T follicular helper cell (primary cell): ENCODE data around the gene CABP4.

ENCODE experiments used
- DNase-seq: peaks from one replicate; pipeline ENCODE4 v3.0.0-alpha.2; 2020; ENCODE audit warnings: low read depth

Gene CABP4

DNA sequence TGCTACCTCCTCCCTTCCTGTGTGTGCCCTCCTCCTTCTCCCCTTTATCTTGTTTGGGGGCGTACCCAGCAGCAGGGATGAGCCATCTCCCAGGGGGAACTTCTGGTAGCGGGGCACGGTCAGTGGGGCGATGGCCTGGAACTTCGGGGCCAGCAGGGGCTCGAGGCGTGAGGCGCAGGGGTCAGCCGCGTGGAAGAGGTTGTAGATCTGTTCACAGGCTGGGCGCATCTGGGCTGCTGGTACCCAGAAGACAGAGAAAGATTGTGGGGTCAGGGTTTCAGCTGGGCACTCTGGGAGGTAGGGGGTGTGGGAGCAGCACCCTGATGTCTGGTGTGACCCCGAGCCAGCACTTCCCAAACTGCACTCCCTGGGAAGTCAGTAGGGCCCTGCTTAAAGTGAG lies 41.0 kb downstream of the CABP4 start:
- no peak for DNase-seq

DNA sequence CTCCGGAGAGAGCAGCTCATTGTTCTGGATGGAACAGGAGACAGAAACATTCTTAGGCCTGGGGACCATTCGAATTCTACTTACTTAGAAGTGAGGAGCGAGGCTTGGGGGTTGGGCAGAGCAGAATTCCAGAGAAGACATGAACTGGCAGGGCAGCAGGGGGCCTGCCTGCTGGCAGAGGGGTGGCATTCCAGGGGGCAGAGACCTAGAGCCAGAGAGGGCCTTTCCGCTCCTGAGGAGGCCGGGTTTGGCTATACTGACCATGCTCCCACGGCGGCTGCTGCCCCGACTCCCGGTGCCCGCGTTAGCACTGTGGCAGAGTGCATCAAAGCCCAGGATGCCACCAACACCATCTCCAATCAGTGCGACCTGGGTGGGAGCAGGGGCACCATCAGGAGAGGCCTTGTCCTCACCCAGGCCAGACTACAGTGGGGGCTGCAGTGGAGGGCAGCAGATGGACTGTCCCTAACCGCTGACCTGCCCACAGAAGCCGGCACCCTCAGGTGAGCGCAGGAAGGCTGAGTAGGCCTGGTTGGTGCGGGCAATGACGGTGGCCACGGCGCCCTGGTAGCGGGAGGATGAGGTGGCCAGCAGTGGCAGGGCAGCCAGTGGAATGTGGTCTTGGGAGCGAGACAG lies 42.6 kb downstream of the CABP4 start:
- no peak for DNase-seq

DNA sequence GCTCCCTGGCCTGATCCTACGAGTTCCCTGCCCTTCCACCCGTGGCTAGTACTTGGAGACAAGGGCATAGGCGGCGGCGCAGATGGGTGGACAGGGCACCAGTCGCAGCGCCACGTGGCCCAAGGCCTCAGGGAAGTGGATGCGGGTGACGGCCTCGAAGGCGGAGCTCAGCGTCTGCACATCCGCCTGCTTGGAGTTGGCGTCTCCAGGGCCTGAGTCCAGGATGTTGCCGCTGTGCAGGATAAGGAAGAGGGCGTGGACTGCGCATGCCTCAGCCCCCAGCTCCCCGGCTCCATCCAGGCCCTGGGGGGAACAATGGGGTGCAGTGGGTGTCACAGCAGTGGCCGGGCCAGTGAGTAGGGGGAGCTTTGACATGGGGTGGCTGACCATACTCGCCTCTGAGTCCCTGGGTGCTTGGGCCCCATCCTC lies 43.4 kb downstream of the CABP4 start:
- DNase-seq: no peak

DNA sequence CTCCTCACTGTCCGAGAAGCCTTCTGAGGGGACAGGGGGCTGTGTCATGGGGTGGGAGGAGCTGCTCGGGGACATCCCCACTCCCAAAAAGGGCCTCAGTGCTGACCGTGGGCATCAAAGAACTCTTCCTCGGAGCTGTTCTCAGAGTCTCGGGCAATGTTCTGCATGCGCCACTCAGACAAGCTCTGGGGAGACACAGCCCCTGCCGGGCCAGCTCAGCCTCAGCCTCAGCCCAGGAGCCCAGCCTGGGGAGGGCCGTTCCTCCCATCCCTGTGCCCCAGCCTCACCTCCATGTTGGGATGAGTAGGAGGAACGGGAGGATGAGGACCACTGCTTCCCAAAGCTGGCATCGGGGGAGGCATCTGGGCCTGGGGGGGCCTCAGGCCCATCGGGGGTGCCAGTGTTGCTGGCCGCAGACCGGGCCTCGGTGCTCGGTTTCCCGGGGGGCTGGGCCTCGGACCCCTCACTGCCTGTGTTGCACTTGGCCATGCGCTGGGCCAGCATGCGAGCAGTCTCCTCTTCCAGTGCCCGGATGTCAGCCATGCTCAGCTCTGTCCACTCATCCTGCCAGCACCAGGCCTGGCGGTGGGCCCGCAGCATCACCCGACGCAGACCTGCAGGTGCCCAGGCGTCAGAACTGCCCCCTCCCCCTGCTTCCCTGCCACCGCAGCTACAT lies 44.8 kb downstream of the CABP4 start:
- no peak for DNase-seq

DNA sequence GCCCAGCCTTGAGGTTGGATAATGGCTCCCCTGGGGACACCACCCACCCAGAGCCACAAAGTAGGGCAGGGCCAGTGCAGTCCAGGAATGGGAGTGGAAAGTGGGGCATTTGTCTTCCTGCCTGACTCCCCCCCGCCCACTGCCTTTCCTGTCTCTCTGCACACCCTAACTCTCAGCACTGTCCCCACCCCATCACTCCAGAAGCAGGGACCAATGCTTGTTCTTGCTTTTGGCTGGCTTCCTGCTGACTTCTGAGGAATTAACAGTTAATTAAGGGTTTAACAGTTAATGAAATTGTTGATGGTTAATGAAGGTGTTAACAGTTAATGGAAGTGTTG lies 45.3 kb downstream of the CABP4 start:
- DNase-seq: no peak

DNA sequence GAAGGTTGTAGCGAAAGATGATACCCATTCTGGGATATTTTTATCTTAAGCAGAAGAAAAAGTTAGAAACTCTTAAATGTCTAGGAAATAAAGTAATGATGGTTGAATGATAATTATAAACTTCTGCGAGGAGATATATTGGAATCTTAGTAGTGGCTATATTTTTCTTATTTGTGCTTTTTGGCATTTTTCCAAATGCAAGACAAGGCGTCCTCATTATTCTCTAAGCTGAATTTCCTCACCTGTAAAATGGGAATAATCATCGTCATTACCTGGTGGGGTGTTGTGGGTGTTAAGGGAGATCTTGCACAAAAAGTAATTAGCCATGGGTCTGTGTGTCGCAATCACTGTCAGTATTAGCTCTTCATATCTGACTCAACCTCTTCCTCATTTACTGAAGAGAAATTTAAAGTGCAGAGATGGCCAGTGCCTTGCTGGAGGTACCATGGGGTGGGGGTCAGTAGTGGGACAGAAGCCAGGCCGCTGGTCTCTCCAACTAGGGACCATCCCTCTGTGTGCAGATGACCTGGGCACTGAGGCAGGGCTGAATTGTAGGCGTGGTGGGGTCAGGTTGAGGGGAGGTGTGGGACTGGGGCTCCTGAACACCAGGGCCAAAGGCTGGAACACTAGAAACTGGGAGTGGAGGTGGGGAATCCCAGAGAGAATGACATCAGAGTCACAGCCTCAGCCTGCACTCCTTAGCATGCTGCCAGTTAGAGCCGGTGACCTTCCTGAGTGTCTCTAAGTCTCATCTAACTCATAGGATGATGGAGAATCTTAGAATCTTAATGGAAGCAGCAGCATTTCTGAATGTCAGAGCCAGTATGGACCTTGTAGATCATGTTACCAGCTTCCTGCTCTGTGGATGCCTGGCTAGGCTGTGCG lies 45.9 kb downstream of the CABP4 start:
- DNase-seq: no peak

DNA sequence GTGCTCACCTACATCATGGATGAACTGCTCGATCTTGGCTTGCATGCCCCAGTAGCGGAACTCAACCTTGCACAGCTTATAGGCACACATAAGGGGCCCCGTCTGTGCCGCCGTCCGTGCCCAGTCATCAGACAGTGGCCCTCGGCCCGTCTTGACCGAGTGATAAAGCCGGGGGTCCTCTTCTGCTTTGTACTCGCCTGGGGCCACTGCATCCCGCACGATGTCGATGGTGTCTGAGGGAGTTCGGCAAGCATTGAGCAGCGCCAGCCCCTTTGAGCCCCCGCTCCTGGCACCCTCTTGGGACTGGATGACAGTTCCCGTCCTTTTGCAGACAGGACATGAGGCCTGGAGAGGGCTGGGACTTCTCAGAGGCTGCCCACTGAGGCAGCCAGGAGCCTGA lies 46.7 kb downstream of the CABP4 start:
- DNase-seq: no peak

DNA sequence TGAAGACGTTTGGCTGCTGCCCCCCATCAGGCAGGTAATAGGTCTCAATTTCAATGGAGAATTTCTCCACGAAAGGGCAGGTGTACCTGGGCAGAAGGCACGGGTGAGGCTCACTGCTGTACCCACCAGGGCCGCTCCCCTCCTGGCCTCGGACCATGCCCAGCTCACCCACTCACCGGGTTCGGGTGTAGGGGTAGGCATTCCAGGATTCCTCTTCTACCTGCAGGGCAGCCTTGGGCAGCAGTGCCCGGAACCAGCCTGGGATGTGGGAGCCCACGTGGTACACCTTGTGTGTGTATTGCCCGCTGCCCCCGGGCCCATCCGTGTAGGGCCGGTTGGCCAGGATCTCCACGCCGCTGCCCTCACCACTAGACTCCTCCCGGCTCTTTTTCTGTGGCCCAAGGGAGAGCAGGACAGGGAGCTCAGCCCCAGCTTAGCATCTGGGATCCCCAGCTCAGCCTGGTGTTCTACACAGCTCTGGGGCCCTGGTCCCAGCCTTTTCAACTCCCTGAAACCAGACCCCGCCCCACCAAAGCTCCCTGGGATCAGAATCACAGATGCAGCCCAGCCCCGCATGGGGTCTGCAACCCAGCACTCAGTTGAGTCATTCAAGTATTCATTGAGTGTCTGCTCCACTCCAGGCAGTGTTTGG lies 47.3 kb downstream of the CABP4 start:
- no peak for DNase-seq

DNA sequence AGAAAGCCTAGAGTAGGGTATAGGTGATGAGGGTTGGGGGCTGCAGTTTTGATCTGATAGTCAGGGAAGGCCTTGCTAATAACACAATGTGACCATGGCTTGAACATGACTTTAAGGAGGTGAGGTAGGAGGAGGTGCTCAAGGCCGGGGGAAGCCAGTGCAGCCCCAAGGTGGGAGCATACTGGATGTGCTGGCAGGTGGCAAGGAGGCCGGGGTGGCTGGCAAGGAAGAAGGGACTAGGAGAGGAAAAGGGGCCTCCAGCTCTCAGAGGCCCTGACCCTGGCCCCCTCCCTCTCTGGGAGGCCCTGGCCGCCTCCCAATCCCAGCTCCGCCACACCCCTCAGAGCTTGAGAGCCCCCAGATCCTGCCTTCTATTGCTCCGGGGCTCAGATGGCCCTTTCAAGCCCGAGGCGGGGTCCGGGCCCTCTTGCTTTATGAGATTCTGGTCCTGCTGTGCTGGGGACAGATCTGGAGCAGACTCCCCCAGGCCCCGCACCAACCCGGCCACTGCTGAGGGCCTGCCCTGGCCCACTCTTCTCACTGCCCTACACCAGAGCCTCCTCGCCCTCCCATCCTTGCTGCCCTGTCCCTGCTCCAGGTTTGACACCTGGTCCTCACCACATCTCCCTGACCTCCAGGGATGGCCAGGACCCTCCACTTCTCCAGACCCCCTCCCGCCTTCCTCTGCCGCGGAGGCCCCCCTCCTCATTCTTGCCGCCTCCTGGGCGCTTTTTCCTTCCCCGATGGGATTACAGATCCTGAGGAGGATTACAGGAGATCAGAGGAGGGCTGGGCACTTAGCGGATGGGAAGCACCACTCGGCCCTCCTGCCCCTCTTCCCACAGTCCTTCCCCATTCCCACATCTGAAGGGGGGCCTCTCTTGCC lies 48.2 kb downstream of the CABP4 start:
- no peak for DNase-seq

DNA sequence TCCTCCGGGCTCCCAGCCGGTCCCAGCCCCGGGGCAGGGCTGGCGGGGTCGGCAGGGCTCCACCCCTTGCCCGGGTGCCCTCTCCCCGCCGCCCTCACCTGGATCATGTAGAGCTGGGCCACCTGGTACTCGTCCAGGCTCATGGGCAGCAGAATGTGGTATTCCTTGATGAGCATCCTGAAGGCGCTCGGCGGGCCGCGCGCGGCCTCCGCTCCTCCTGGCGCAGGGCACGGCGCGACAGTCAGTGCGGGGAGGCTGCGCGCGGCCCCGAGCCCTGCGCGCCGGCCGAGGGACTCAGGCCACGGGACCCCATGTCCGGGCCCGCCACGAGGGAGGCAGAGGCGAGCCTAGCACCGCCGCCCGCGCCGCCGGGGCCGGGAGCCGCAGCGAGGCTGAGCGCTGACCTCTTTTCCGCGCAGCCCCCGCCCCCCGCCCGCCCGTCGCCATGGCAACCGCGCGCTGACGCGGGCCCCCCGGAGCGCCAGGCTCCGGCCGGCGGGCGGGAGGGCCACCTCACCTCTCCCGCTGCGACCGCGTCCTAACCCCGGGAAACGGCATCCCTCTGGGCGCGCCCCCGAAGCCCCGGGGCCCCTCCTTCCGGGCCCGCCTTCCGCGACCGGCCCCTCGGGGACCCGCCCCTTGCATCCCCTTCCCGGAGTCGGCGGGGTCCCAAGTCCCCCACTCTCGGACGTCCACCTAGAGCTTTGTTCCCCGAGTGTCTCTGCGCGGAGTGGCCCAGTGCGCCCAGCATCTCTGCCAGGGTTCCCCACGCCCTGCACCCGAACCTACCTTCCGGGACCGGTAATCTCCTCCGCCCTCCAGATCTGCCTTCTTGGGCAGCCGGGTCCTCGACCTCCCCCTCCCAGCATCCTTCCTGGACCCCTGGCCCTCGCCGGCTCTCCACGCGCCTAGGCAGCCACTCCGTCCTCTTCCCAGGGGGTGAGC lies 49.1 kb downstream of the CABP4 start:
- no peak for DNase-seq

DNA sequence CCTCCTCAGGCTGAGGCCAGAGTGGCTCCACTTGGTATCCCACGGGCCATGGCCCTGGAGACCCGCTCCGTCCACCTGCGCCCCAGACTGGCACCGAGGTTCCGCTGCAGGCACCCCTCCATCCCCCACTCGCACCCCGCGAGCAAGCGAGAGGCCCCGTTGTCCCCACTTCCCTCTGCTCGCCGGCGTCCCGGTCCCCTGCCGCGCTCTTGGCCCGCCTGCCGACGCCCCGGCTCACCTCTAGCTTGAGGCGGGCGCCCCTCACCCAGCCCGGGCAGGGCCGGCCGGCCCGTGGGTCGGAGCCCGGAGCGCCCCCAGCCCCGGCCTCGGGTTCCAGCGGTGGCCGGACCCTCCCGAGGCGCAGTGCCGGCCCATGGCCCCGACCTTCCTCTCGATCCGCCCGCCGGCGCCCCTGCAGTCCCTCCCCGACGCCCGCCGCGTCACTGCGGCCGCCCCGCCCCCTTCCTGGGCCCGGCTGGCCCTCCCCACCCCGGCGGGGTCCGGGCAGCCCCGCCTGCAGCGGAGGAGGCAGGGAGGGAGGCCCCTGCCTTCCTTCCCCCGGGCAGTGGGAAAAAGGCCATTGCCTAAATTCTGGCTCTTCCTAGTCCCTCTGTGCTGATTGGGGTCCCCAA lies 49.9 kb downstream of the CABP4 start, which contains the start of gene PITPNM1:
PITPNM1 (minus strand) TSS at position 414 of the 632 bp plus-strand sequence. CDS start 1,183 bp downstream, outside the sequence.
- peak; percentile 49 for DNase-seq

DNA sequence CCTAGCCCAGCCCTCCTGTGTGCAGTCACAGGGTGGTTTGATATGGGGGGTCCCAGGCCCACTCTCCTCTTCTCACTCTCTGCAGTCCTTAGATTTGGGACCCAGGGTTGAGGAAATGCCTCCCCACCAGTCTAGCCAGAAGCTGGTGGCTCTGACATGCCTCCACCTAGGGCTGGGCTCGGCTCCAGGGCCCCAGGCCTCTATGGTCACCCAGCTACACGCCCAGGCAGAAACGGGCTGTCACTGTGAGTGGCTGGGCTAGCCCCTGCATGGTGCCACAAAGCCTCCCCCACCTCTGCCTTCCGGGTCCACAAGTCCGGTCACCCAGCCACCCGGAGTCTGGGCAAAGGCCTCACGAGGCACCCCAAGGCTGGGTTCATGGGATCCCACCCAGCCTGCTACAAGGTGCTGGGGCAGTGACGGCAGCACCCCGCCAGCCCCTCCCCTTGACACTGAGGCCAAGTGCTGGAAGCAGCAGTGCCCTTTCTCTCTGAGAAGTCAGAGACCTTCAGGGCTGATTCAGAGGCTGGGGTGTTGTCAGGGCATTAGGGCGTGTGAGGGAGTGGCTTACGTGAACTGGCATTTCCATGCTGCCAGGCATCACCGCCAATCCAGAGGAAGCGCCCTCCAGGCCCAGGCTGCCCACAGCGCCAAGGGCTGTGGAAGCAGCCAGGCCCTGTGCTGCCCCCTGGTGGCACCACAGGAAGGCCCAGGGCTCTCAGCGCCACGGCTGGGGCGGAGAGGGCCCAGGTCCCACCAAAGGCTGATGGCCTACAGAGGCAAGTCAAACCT lies 50.6 kb downstream of the CABP4 start:
- DNase-seq: peak; percentile 85

DNA sequence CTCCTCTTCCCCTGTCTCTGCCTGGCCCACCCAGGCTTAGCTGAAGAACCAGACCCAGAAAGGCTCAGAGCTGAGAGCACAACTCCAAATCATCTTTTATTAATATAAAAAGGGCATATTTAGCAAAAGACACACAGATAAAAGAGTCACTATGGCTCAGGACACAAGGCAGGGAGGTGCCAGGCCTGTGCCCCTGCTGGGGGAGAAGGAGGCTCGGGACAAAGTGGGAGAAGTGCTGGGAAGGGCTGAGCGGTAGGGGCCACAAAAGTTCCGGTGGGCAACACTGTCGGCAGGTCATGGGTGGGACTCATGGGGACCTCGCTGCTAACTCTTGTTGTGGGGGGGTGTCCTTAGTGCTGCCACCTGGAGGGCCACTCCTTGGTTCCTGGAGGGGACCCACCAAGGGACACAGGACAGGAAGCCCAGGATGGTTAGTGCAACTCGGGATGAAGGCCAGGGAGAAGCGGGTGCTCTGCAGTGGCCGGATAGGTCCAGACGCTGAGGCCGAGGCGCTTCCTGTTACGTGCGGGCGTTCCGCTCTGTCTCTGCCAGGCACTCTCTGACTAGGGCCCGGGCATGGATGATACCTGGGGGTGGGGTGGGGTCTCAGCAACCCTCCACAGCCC lies 51.4 kb downstream of the CABP4 start:
- DNase-seq: no peak

DNA sequence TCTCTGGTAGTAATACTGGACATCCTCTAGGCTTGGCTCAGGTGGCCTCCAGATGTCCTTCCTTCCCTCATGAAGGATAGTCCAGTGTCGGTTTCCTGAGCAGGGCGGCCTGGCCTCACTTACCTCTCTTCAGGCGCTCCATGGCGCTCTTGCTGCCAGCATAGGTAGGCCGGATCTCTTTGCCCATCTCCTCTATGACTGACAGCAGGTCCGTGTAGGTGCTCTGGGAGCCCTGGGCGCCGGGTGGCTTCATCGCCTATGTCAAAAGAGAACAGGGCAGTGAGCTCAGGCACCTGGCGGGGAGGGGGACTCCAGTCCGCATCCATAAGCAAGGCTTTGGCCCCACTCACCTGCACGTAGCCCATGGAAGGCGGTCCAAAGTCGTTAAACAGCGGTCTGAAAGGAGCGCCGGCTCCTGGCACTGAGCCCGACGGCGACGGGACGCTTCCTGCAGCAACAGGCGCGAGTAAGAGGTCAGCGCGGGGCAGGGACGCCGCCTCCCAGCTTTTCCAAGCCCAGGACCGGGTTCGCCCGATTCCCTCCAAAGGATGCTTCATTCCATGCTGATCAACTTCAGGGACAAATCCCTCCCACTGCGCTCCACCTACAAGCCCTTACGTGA lies 52.2 kb downstream of the CABP4 start:
- DNase-seq: no peak

DNA sequence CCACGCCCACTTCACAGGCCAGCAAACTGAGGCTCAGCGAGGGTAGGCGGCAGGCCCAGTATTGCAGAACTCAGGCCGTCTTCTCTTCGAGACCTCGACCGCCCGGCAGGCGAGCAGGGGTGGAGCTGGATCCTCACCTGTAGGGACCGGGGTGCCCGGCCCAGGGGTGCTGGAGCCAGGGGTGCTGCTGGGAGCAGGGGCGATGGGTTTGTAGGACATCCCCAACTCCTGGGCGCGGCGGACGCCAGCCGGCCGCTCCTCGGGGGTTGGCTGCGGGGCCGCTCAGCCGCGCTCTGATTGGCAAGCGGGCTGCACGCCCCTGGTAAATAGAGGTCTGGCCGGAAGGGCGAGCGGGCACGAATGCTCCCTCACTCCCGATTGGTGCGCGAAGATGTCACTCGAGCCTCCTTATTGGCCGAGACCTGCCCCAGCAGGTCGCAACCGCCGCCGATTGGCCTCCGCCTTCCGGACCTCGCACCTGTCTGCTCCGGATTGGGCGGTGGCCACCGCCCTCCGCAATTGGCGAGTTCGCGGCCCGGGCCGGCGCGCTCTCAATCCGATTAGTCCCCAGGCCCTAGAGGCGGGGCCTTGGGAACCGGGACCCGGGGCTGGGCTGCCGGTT lies 52.8 kb downstream of the CABP4 start, which contains the start of gene CDK2AP2:
CDK2AP2 (minus strand) TSS at position 299 of the 622 bp plus-strand sequence; CDS start at position 219, 80 bp downstream.
- DNase-seq: peak; percentile 95

DNA sequence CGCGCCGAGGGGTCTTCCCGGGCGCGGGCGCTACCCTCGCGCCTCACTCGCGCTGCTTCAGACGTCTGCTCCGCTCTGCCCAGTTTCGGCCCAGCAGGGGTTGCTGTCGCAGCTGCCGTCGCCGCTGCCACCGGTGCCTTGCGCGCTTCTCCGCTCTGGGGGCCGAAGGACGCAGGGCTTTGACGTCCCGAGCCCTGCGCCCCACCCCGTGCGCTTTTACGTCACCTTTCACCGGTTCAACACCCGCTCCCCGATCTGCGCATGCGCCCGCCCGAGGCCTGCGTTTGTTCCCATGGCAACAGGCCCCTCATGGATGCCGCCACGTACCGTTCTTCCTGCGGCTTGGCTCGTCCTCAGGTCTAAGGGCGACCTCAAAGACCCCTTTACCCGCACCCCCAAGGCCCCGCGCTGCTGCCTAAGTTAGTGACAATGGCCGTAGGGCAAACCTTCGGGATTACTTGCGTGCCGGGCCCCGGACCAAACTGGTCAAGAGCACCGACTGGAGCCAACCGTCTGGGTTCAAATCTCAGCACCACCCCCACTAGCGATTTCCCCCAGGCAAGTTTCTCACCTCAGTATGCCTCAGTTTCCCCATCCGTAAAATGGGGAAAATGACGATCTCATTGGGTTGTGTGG lies 53.5 kb downstream of the CABP4 start:
- peak; percentile 99 for DNase-seq

DNA sequence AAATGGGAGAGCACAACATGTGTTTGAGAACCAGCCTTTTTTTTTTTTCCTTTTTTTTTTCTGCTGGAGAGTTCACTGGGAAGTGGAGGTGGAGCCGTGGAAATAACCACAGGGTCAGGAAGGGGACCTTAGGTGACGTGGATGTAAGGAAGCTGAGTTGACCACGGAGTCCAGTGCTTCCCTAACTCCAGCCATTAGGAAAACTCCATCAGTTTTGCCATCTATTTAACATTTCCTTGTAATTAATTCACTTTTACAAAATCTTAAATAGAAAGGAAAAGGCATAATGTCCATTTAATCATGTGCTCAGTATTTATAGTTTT lies 54.8 kb downstream of the CABP4 start:
- DNase-seq: no peak
